ENCODE data around the gene CD27. TPM values are rescaled to one million over a fixed set of nuclear protein-coding genes. Genes with fewer than 3 reads are reported as not detected.

The CD27 gene
- total and polyA plus RNA-seq, 2 donors (not counting 1 experiment from before 2014, with no cell fraction given) = 102 to 116 TPM

DNA sequence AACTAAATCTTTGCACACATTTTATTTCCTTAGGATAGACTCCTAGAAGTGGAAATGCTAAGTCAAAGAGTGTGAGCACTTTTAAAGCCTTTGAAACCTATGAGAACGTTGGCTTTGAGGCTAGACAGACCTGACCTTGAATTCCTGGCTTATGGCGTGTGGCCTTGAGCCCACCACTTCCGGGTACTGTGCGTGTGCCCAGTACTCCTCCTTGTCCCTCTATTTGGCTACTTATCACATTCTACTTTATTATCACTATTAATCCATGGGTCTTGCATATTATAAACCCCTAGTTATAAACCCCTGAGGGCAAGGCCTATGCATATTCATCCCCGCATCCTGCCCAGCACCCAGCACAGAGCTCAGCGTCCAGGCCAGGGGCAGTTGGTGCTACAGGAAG lies 26.0 kb upstream of the CD27 start:
- intact Hi-C loops (cut with micrococcal nuclease) = no loop called here

GRCh38 chr12:6420364-6420763 lies 24.4 kb upstream of the CD27 start:
- Histone ChIP-seq H2AFZ (ENCODE audit: insufficient read depth, low read depth, low read length, poor library complexity, severe bottlenecking) (no peak overlapping the region), H3K4me2 (replicated peaks; ENCODE audit: low read depth, low read length, poor library complexity, severe bottlenecking) (no peak overlapping the region), H3K27ac (ENCODE audit: low read length in 2 of 2) (no peak overlapping the region), H3K9ac (ENCODE audit: low read length) (no peak overlapping the region), H3K79me2 (ENCODE audit: control insufficient read depth, insufficient read depth, low read length) (no peaks in the 10 kb centered on the region), H3K4me3 (ENCODE audit: control extremely low read depth in 1 of 5, extremely low read depth in 1 of 5, insufficient read depth in 1 of 5, low read depth in 2 of 5, low read length in 4 of 5) (no peak overlapping the region), H3K36me3 (replicated peaks in 1 of 2; ENCODE audit: control extremely low read depth in 1 of 2, control insufficient read depth in 1 of 2, extremely low read depth in 1 of 2, insufficient read depth in 2 of 2, low read length in 1 of 2) (no peaks in the 10 kb centered on the region), H3K9me3 (ENCODE audit: control extremely low read depth in 1 of 3, control insufficient read depth in 2 of 3, insufficient read depth in 1 of 3, low read length in 2 of 3) (no peaks in the 10 kb centered on the region), H3K4me1 (ENCODE audit: control insufficient read depth in 2 of 2, insufficient read depth in 2 of 2, low read length in 2 of 2) (peaks cover 8 to 11% of the 10 kb centered on the region in 2 donors), H3K27me3 (replicated peaks in 1 of 4; ENCODE audit: control extremely low read depth in 1 of 4, control insufficient read depth in 3 of 4, insufficient read depth in 4 of 4, low read length in 3 of 4) (peaks cover 0 to 3% (median 0%) of the 10 kb centered on the region in 4 experiments), H4K20me1 (ENCODE audit: control insufficient read depth, insufficient read depth, low read length, poor library complexity, severe bottlenecking) (no peaks in the 10 kb centered on the region)
- 86% methylated on average over 1 of the region's 4 CpGs for WGBS (ENCODE audit: insufficient coverage)
- Mint-ChIP-seq H3K9me3 (ENCODE audit: insufficient read depth) (no peaks in the 10 kb centered on the region), H3K27ac (no peak overlapping the region), H3K27me3 (peaks cover 25% of the 10 kb centered on the region), H3K4me1 (peaks cover 21% of the 10 kb centered on the region), H3K4me3 (no peak overlapping the region)
- DNase-seq (no peak), ATAC-seq (ENCODE audit: low read depth) (no peak)
- intact Hi-C loops (cut with micrococcal nuclease) = no loop called here
- ChIA-PET POLR2A (interaction anchor here (0.6 kb wide), 1 partner anchor 144 kb away, joined by 7 read pairs; no protein-coding TSS in a partner anchor), CTCF (interaction anchor here (1.5 to 2.4 kb wide), 2 partner anchors 45 to 117 kb away, joined by 3 to 13 read pairs; no protein-coding TSS in a partner anchor)
- TF ChIP-seq CTCF (IDR thresholded peaks at IDR 0.05) = no peak
- TF ChIP-seq EZH2 (IDR thresholded peaks at IDR 0.05; ENCODE audit: borderline replicate concordance, insufficient read depth, low read depth, low read length, poor library complexity, severe bottlenecking) = no peak

More for the DNA sequence above, 26.0 kb upstream of the CD27 start:
- peaks cover 14% of the 10 kb centered on the region for H3K4me1 Mint-ChIP-seq
- Histone ChIP-seq H2AFZ (ENCODE audit: insufficient read depth, low read depth, low read length, poor library complexity, severe bottlenecking) (no peak overlapping the region), H4K20me1 (ENCODE audit: control insufficient read depth, insufficient read depth, low read length, poor library complexity, severe bottlenecking) (no peaks in the 10 kb centered on the region), H3K27ac (ENCODE audit: low read length in 2 of 2) (no peak overlapping the region), H3K27me3 (replicated peaks in 1 of 4; ENCODE audit: control extremely low read depth in 1 of 4, control insufficient read depth in 3 of 4, insufficient read depth in 4 of 4, low read length in 3 of 4) (peaks cover 0 to 3% (median 0%) of the 10 kb centered on the region in 4 experiments), H3K9me3 (ENCODE audit: control extremely low read depth in 1 of 3, control insufficient read depth in 2 of 3, insufficient read depth in 1 of 3, low read length in 2 of 3) (no peaks in the 10 kb centered on the region), H3K9ac (ENCODE audit: low read length) (no peak overlapping the region), H3K4me1 (ENCODE audit: control insufficient read depth in 2 of 2, insufficient read depth in 2 of 2, low read length in 2 of 2) (peaks cover 5 to 6% of the 10 kb centered on the region in 2 donors), H3K36me3 (replicated peaks in 1 of 2; ENCODE audit: control extremely low read depth in 1 of 2, control insufficient read depth in 1 of 2, extremely low read depth in 1 of 2, insufficient read depth in 2 of 2, low read length in 1 of 2) (no peaks in the 10 kb centered on the region), H3K4me2 (replicated peaks; ENCODE audit: low read depth, low read length, poor library complexity, severe bottlenecking) (no peak overlapping the region), H3K79me2 (ENCODE audit: control insufficient read depth, insufficient read depth, low read length) (no peaks in the 10 kb centered on the region), H3K4me3 (ENCODE audit: control extremely low read depth in 1 of 5, extremely low read depth in 1 of 5, insufficient read depth in 1 of 5, low read depth in 2 of 5, low read length in 4 of 5) (no peak overlapping the region)
- H3K27ac Mint-ChIP-seq = no peak overlapping the region
- no peaks in the 10 kb centered on the region for H3K9me3 Mint-ChIP-seq (ENCODE audit: insufficient read depth)
- H3K27me3 Mint-ChIP-seq = peaks cover 34% of the 10 kb centered on the region
- ChIA-PET POLR2A (no interaction called here), CTCF (interaction anchor here (2.4 kb wide), 1 partner anchor 47 kb away, joined by 13 read pairs; no protein-coding TSS in a partner anchor)
- no peak for TF ChIP-seq CTCF (IDR thresholded peaks at IDR 0.05)
- no peak for TF ChIP-seq EZH2 (IDR thresholded peaks at IDR 0.05; ENCODE audit: borderline replicate concordance, insufficient read depth, low read depth, low read length, poor library complexity, severe bottlenecking)
- ATAC-seq (ENCODE audit: low read depth) (no peak), DNase-seq (no peak)
- 86% methylated on average over 6 of the region's 6 CpGs for WGBS (ENCODE audit: insufficient coverage)
- no peak overlapping the region for H3K4me3 Mint-ChIP-seq

Data from B cell (primary cell).